Liver (tissue), 3 donors: Measurements from ENCODE around the gene GLS.
"Not testable (repeated sequence)": the region's sequence is repeated elsewhere in the genome, so short reads cannot be mapped to it uniquely, and the experiment has no call there.

Experiments used
- EGR1 ChIP-seq, 2 donors: IDR thresholded peaks; 2 replicates each; pipeline ENCODE4 v1.6.1; 2016 to 2018; ENCODE audit warnings: antibody characterized with exemption in 2 of 2, low read depth in 2 of 2
- FOXA1 ChIP-seq: IDR thresholded peaks from 2 replicates; pipeline ENCODE4 v1.6.1; 2016; ENCODE audit warnings: antibody characterized with exemption
- GABPA ChIP-seq, 2 donors: IDR thresholded peaks in 1 of 2; conservative IDR thresholded peaks in 1 of 2; 2 replicates each; pipeline ENCODE4 v1.6.1; 2016; ENCODE audit warnings: antibody characterized with exemption in 2 of 2, mild to moderate bottlenecking in 1 of 2, moderate library complexity in 1 of 2
- HNF4G ChIP-seq: IDR thresholded peaks from 2 replicates; pipeline ENCODE4 v1.6.1; 2016; ENCODE audit warnings: antibody characterized with exemption
- RAD21 ChIP-seq, 2 donors: IDR thresholded peaks; 2 replicates each; pipeline ENCODE4 v1.6.1; 2016; ENCODE audit warnings: antibody characterized with exemption in 2 of 2, mild to moderate bottlenecking in 2 of 2
- RXRA ChIP-seq, 2 donors: IDR thresholded peaks; 2 replicates each; pipeline ENCODE4 v1.6.1; 2017 to 2018; ENCODE audit warnings: antibody characterized with exemption in 2 of 2, mild to moderate bottlenecking in 1 of 2
- SP1 ChIP-seq: IDR thresholded peaks from 2 replicates; pipeline ENCODE4 v1.6.1; 2018; ENCODE audit warnings: antibody characterized with exemption, mild to moderate bottlenecking
- TAF1 ChIP-seq: conservative IDR thresholded peaks from 2 replicates; pipeline ENCODE4 v1.6.1; 2016; ENCODE audit warnings: antibody characterized with exemption, mild to moderate bottlenecking
- YY1 ChIP-seq: IDR thresholded peaks from 2 replicates; pipeline ENCODE4 v1.6.1; 2016; ENCODE audit warnings: antibody characterized with exemption, mild to moderate bottlenecking
- TF ChIP-seq, protein P1 (sequence below): fragments of 150-350 bp; IDR thresholded peaks from 2 replicates; pipeline ENCODE4 v1.5.1; 2017; ENCODE audit warnings: improper control_type of control experiment, low read depth, low read length; ENCODE audit not compliant: missing input control
- TF ChIP-seq, protein P2 (sequence below): IDR thresholded peaks from 2 replicates; pipeline ENCODE4 v1.6.1; 2016; ENCODE audit warnings: antibody characterized with exemption, mild to moderate bottlenecking
- TF ChIP-seq, protein P3 (sequence below): IDR thresholded peaks from 2 replicates; pipeline ENCODE4 v1.6.1; 2016; ENCODE audit warnings: antibody characterized with exemption
- TF ChIP-seq, protein P4 (sequence below): IDR thresholded peaks from 2 replicates; pipeline ENCODE4 v1.6.1; 2016; ENCODE audit warnings: antibody characterized with exemption
- TF ChIP-seq, protein P5 (sequence below): IDR thresholded peaks from 2 replicates; pipeline ENCODE4 v1.6.1; 2016; ENCODE audit warnings: antibody characterized with exemption
- donor health status: healthy.
- donor health status: healthy.

DNA sequence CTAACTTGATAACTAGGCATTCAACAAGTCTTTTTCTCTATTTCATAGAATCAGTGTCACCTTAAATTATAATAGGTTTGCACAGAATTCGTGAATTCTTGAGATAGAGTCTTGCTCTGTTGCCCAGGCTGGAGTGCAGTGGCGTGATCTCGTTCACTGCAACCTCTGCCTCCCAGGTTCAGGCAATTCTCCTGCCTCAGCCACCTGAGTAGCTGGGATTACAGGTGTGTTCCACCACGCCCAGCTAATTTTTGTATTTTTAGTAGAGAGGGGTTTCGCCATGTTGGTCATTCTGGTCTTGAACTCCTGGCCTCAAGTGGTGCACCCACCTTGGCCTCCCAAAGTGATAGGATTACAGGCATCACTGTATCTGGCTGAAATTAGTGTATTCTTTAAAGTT, 80.5 kb downstream of the GLS start:
- TF ChIP-seq, protein P1, sequence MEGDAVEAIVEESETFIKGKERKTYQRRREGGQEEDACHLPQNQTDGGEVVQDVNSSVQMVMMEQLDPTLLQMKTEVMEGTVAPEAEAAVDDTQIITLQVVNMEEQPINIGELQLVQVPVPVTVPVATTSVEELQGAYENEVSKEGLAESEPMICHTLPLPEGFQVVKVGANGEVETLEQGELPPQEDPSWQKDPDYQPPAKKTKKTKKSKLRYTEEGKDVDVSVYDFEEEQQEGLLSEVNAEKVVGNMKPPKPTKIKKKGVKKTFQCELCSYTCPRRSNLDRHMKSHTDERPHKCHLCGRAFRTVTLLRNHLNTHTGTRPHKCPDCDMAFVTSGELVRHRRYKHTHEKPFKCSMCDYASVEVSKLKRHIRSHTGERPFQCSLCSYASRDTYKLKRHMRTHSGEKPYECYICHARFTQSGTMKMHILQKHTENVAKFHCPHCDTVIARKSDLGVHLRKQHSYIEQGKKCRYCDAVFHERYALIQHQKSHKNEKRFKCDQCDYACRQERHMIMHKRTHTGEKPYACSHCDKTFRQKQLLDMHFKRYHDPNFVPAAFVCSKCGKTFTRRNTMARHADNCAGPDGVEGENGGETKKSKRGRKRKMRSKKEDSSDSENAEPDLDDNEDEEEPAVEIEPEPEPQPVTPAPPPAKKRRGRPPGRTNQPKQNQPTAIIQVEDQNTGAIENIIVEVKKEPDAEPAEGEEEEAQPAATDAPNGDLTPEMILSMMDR = not testable (repeated sequence)
- TF ChIP-seq YY1; RAD21 (IDR thresholded peaks at IDR 0.05); TAF1; SP1; EGR1 (IDR thresholded peaks at IDR 0.05; ENCODE audit: low read depth in 2 of 2); RXRA (IDR thresholded peaks at IDR 0.05); GABPA (IDR thresholded peaks at IDR 0.05 in 1 of 2, conservative IDR thresholded peaks at IDR 0.05 in 1 of 2); FOXA1; HNF4G: not testable (repeated sequence)
- TF ChIP-seq, protein P2, sequence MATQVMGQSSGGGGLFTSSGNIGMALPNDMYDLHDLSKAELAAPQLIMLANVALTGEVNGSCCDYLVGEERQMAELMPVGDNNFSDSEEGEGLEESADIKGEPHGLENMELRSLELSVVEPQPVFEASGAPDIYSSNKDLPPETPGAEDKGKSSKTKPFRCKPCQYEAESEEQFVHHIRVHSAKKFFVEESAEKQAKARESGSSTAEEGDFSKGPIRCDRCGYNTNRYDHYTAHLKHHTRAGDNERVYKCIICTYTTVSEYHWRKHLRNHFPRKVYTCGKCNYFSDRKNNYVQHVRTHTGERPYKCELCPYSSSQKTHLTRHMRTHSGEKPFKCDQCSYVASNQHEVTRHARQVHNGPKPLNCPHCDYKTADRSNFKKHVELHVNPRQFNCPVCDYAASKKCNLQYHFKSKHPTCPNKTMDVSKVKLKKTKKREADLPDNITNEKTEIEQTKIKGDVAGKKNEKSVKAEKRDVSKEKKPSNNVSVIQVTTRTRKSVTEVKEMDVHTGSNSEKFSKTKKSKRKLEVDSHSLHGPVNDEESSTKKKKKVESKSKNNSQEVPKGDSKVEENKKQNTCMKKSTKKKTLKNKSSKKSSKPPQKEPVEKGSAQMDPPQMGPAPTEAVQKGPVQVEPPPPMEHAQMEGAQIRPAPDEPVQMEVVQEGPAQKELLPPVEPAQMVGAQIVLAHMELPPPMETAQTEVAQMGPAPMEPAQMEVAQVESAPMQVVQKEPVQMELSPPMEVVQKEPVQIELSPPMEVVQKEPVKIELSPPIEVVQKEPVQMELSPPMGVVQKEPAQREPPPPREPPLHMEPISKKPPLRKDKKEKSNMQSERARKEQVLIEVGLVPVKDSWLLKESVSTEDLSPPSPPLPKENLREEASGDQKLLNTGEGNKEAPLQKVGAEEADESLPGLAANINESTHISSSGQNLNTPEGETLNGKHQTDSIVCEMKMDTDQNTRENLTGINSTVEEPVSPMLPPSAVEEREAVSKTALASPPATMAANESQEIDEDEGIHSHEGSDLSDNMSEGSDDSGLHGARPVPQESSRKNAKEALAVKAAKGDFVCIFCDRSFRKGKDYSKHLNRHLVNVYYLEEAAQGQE = not testable (repeated sequence)
- TF ChIP-seq, protein P3, sequence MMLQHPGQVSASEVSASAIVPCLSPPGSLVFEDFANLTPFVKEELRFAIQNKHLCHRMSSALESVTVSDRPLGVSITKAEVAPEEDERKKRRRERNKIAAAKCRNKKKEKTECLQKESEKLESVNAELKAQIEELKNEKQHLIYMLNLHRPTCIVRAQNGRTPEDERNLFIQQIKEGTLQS = not testable (repeated sequence)
- TF ChIP-seq, protein P4, sequence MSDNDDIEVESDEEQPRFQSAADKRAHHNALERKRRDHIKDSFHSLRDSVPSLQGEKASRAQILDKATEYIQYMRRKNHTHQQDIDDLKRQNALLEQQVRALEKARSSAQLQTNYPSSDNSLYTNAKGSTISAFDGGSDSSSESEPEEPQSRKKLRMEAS = not testable (repeated sequence)
- TF ChIP-seq, protein P5, sequence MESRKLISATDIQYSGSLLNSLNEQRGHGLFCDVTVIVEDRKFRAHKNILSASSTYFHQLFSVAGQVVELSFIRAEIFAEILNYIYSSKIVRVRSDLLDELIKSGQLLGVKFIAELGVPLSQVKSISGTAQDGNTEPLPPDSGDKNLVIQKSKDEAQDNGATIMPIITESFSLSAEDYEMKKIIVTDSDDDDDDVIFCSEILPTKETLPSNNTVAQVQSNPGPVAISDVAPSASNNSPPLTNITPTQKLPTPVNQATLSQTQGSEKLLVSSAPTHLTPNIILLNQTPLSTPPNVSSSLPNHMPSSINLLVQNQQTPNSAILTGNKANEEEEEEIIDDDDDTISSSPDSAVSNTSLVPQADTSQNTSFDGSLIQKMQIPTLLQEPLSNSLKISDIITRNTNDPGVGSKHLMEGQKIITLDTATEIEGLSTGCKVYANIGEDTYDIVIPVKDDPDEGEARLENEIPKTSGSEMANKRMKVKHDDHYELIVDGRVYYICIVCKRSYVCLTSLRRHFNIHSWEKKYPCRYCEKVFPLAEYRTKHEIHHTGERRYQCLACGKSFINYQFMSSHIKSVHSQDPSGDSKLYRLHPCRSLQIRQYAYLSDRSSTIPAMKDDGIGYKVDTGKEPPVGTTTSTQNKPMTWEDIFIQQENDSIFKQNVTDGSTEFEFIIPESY = not testable (repeated sequence)
